ENCODE data around the gene DPEP2NB. TPM values are rescaled to one million over a fixed set of nuclear protein-coding genes. Genes with fewer than 3 reads are reported as not detected.

Gene DPEP2NB
- under 0.01 TPM in 1 of 2 replicates, not detected in the other for total RNA-seq

GRCh38 chr16:68015681-68016080 is at the start of gene DPEP2NB:
Gene DPEP2NB, minus strand, starts transcription at chr16:68015911. Its CDS starts 141 bp downstream, at chr16:68015770.
- no peak for DNase-seq (ENCODE audit: low read depth in 2 of 2)

- peak; percentile 71 to 80 for DNase-seq (ENCODE audit: low read depth in 2 of 2)
Measured at GRCh38 chr16:68064791-68065365, 49.2 kb upstream of the DPEP2NB start.

- no peak for DNase-seq (ENCODE audit: low read depth in 2 of 2)
Measured at GRCh38 chr16:68062910-68063393, 47.2 kb upstream of the DPEP2NB start.

- no peak for DNase-seq (ENCODE audit: low read depth in 2 of 2)
Measured at GRCh38 chr16:68061396-68061795, 45.7 kb upstream of the DPEP2NB start.

GRCh38 chr16:68059804-68060203 is 44.1 kb upstream of the DPEP2NB start:
- DNase-seq (ENCODE audit: low read depth in 2 of 2), result no peak

- DNase-seq (ENCODE audit: low read depth in 2 of 2), result no peak
Measured at GRCh38 chr16:68055395-68055794, 39.7 kb upstream of the DPEP2NB start.

- DNase-seq (ENCODE audit: low read depth in 2 of 2), result no peak
Measured at GRCh38 chr16:68049449-68049848, 33.7 kb upstream of the DPEP2NB start.

- DNase-seq (ENCODE audit: low read depth in 2 of 2), result no peak
Measured at GRCh38 chr16:68047987-68048386, 32.3 kb upstream of the DPEP2NB start.

- no peak for DNase-seq (ENCODE audit: low read depth in 2 of 2)
Measured at GRCh38 chr16:68046106-68046505, 30.4 kb upstream of the DPEP2NB start.

GRCh38 chr16:68041783-68042182 is 26.1 kb upstream of the DPEP2NB start:
- DNase-seq (ENCODE audit: low read depth in 2 of 2), result no peak

- DNase-seq (ENCODE audit: low read depth in 2 of 2), result peak; percentile 77 to 90
Measured at GRCh38 chr16:68040506-68041288, 25.0 kb upstream of the DPEP2NB start.

- no peak for DNase-seq (ENCODE audit: low read depth in 2 of 2)
Measured at GRCh38 chr16:68037841-68038597, 22.3 kb upstream of the DPEP2NB start.

GRCh38 chr16:68035227-68035626 is 19.5 kb upstream of the DPEP2NB start:
- peak in 1 of 2 donors; percentile 32 for DNase-seq (ENCODE audit: low read depth in 2 of 2)

GRCh38 chr16:68033101-68033500 is 17.4 kb upstream of the DPEP2NB start:
- no peak for DNase-seq (ENCODE audit: low read depth in 2 of 2)

GRCh38 chr16:68031951-68032350 is 16.2 kb upstream of the DPEP2NB start:
- DNase-seq (ENCODE audit: low read depth in 2 of 2), result no peak

GRCh38 chr16:68030108-68030507 is 14.4 kb upstream of the DPEP2NB start:
- peak in 1 of 2 donors; percentile 57 for DNase-seq (ENCODE audit: low read depth in 2 of 2)

GRCh38 chr16:68028996-68029395 is 13.3 kb upstream of the DPEP2NB start:
- no peak for DNase-seq (ENCODE audit: low read depth in 2 of 2)

GRCh38 chr16:68022728-68023537 is 7.2 kb upstream of the DPEP2NB start, which contains the start of the genes DDX28 and DUS2:
Gene DDX28, minus strand, starts transcription at chr16:68023232. Its CDS starts 30 bp downstream, at chr16:68023202.
Gene DUS2, plus strand, starts transcription at chr16:68023284. Its CDS starts 14,740 bp downstream, at chr16:68038024.
- DNase-seq (ENCODE audit: low read depth in 2 of 2), result peak; percentile 95 to 97

- DNase-seq (ENCODE audit: low read depth in 2 of 2), result no peak
Measured at GRCh38 chr16:68022278-68022727, 6.6 kb upstream of the DPEP2NB start.

- DNase-seq (ENCODE audit: low read depth in 2 of 2), result no peak
Measured at GRCh38 chr16:68021490-68021889, 5.8 kb upstream of the DPEP2NB start.

GRCh38 chr16:68019167-68019680 is 3.5 kb upstream of the DPEP2NB start:
- no peak for DNase-seq (ENCODE audit: low read depth in 2 of 2)

All from lung microvascular endothelial cell (primary cell).